DOHH2 (cell line): ENCODE results near the gene TPRG1L.

ENCODE experiments used
- H3F3A ChIP-seq: fragments of 200-600 bp; sonication (generic), shearing (Covaris generic); 2 replicates; pipeline ENCODE4 v1.6.0; 2016; ENCODE audit warnings: antibody characterized with exemption, mild to moderate bottlenecking; ENCODE audit not compliant: control insufficient read depth, insufficient read depth
- H3K27ac ChIP-seq: fragments of 200-600 bp; sonication (generic); 2 replicates; pipeline ENCODE4 v1.5.1; 2014; ENCODE audit warnings: low read depth, mild to moderate bottlenecking, low read length, moderate library complexity
- H3K27me3 ChIP-seq: fragments of 200-600 bp; sonication (generic); 2 replicates; pipeline ENCODE4 v1.6.1; 2014; ENCODE audit warnings: mild to moderate bottlenecking, low read length, mixed read lengths; ENCODE audit not compliant: control insufficient read depth
- H3K36me3 ChIP-seq: fragments of 200-600 bp; sonication (generic); 2 replicates; pipeline ENCODE4 v1.6.1; 2014; ENCODE audit warnings: mild to moderate bottlenecking, low read length, moderate library complexity, mixed read lengths; ENCODE audit not compliant: control insufficient read depth
- H3K4me1 ChIP-seq: fragments of 200-600 bp; sonication (generic); 2 replicates; pipeline ENCODE4 v1.6.1; 2014; ENCODE audit warnings: mild to moderate bottlenecking, low read length, mixed read lengths; ENCODE audit not compliant: control insufficient read depth
- H3K4me2 ChIP-seq: fragments of 200-600 bp; sonication (generic); 2 replicates; pipeline ENCODE4 v1.6.0; 2014; ENCODE audit warnings: mild to moderate bottlenecking, low read length, moderate library complexity
- H3K4me3 ChIP-seq: fragments of 200-600 bp; sonication (generic); 2 replicates; pipeline ENCODE4 v1.5.1; 2014; ENCODE audit warnings: mild to moderate bottlenecking, low read length, mixed read lengths
- H3K79me2 ChIP-seq: fragments of 200-600 bp; sonication (generic); 2 replicates; pipeline ENCODE4 v1.6.1; 2014; ENCODE audit warnings: mild to moderate bottlenecking, low read length, mixed read lengths; ENCODE audit not compliant: control insufficient read depth
- H3K9me2 ChIP-seq: fragments of 200-600 bp; sonication (generic); replicated peaks from 2 replicates; pipeline ENCODE4 v1.6.1; 2014; ENCODE audit warnings: mild to moderate bottlenecking, low read length, mixed read lengths; ENCODE audit not compliant: control insufficient read depth
- H3K9me3 ChIP-seq: fragments of 200-600 bp; sonication (generic); 2 replicates; pipeline ENCODE4 v1.6.1; 2014; ENCODE audit warnings: antibody characterized with exemption, low read length, mixed read lengths; ENCODE audit not compliant: control insufficient read depth, insufficient read depth
- H4K20me1 ChIP-seq: fragments of 200-600 bp; sonication (generic); 2 replicates; pipeline ENCODE4 v1.6.0; 2014; ENCODE audit warnings: low read depth, mild to moderate bottlenecking, antibody characterized with exemption, low read length, moderate library complexity; ENCODE audit not compliant: control insufficient read depth, insufficient read depth
- EZH2phosphoT487 ChIP-seq: fragments of 200-600 bp; sonication (generic); IDR thresholded peaks from 2 replicates; pipeline ENCODE4 v1.6.1; 2017; ENCODE audit warnings: borderline replicate concordance, mild to moderate bottlenecking, antibody characterized with exemption, low read length, moderate library complexity, mixed read lengths
- TF ChIP-seq, protein P1 (sequence below): fragments of 200-600 bp; sonication (generic); IDR thresholded peaks from one replicate; pipeline ENCODE4 v1.5.1; 2014; ENCODE audit warnings: antibody characterized with exemption, mild to moderate bottlenecking, low read depth, low read length; ENCODE audit not compliant: poor library complexity, severe bottlenecking

TPRG1L gene

DNA sequence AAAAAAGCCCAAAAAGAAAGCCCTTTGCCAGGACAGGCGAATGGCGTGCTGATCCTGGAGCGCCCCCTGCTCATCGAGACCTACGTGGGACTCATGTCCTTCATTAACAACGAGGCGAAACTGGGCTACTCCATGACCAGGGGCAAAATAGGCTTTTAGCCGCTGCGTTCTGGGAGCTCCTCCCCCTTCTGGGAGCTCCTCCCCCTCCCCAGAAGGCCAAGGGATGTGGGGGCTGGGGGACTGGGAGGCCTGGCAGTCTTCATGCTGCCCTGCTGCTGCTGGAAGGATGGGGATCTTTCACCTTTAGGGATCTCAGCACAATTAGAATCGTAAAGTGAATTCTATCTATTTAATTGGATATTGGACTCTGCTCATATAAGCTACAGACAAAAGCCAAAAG, 3.6 kb downstream of the TPRG1L start:
- no peaks in the 10 kb centered on the region for H3K9me2 ChIP-seq
- H3F3A ChIP-seq, result no peaks in the 10 kb centered on the region
- peaks cover 5% of the 10 kb centered on the region; the same call in 1 of the 2 replicates for H3K27me3 ChIP-seq
- no peaks in the 10 kb centered on the region for H4K20me1 ChIP-seq
- H3K9me3 ChIP-seq, result no peaks in the 10 kb centered on the region
- H3K4me1 ChIP-seq, result peaks cover 13% of the 10 kb centered on the region
- H3K4me2 ChIP-seq, result no peak overlapping the region
- no peak overlapping the region for H3K27ac ChIP-seq
- no peaks in the 10 kb centered on the region for H3K79me2 ChIP-seq
- peaks cover 16% of the 10 kb centered on the region for H3K36me3 ChIP-seq
- no peak overlapping the region for H3K4me3 ChIP-seq
- no peak for TF ChIP-seq EZH2phosphoT487
- TF ChIP-seq, protein P1, sequence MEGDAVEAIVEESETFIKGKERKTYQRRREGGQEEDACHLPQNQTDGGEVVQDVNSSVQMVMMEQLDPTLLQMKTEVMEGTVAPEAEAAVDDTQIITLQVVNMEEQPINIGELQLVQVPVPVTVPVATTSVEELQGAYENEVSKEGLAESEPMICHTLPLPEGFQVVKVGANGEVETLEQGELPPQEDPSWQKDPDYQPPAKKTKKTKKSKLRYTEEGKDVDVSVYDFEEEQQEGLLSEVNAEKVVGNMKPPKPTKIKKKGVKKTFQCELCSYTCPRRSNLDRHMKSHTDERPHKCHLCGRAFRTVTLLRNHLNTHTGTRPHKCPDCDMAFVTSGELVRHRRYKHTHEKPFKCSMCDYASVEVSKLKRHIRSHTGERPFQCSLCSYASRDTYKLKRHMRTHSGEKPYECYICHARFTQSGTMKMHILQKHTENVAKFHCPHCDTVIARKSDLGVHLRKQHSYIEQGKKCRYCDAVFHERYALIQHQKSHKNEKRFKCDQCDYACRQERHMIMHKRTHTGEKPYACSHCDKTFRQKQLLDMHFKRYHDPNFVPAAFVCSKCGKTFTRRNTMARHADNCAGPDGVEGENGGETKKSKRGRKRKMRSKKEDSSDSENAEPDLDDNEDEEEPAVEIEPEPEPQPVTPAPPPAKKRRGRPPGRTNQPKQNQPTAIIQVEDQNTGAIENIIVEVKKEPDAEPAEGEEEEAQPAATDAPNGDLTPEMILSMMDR, result no peak

DNA sequence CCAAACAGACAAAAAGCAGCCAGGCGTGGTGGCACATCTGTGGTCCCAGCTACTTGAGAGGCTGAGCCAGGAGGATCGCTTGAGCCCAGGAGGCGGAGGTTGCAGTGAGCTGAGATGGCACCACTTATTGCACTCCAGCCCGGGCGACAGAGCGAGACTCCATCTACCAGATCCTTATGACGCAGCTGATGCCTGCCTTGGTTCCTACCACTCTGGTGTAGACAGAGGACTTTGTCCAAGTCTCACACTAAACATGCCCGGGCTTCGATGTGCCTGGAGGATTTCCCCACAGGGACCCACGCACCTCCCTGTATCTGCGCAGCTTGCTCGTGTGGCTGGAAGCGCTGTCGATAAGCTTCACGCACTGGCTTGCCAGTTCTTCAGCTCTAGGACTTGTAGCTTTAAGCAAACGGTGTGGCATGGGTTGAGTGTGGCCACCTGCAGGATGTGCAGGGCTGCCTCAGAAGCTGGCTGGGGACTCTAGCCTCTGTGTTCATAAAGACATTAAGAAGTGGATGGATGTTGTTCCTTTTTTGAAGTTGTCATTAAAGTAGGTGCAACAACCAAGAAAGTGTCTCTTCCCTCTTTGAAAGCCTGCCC, 4.8 kb downstream of the TPRG1L start:
- Histone ChIP-seq H3K4me2 (no peak overlapping the region), H3K27ac (no peak overlapping the region), H3K4me1 (0 out of 2 replicates have a peak, but pooled peaks cover 6% of the 10 kb centered on the region), H3K9me2 (no peaks in the 10 kb centered on the region), H3K4me3 (no peak overlapping the region), H4K20me1 (no peaks in the 10 kb centered on the region), H3K79me2 (no peaks in the 10 kb centered on the region), H3K27me3 (no peaks in the 10 kb centered on the region), H3K36me3 (peaks cover 16% of the 10 kb centered on the region), H3K9me3 (no peaks in the 10 kb centered on the region), H3F3A (no peaks in the 10 kb centered on the region)
- TF ChIP-seq EZH2phosphoT487, result no peak
- TF ChIP-seq, protein P1, result no peak

DNA sequence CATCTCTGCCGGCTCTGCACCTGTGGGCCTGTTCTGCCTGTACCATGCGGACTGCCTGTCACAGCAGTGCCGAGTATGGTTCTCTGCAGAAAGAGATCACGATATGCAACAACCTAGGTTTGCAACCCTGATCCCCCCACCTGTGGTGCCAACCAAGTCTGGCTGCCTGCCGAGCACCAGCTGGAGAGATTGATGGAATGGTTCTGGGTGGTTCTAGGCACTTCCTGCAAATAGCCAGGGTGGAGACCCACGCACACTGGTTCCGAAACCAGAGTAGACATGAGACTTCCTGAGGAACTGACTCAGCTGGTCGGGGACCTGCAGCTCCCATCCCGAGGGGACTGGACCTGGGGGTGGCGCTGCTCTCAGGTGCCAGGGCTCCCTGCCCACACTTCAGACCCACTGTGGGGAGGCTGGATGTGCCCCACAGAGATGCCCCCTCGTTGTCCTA, 5.4 kb downstream of the TPRG1L start:
- Histone ChIP-seq H3K9me2 (no peaks in the 10 kb centered on the region), H3K27ac (no peak overlapping the region), H3K4me3 (no peak overlapping the region), H3K4me2 (no peak overlapping the region), H3K79me2 (no peaks in the 10 kb centered on the region), H3K4me1 (0 out of 2 replicates have a peak, but pooled peaks cover 6% of the 10 kb centered on the region), H3F3A (no peaks in the 10 kb centered on the region), H4K20me1 (no peaks in the 10 kb centered on the region), H3K27me3 (no peaks in the 10 kb centered on the region), H3K36me3 (peaks cover 21% of the 10 kb centered on the region), H3K9me3 (no peaks in the 10 kb centered on the region)
- TF ChIP-seq, protein P1, result no peak
- no peak for TF ChIP-seq EZH2phosphoT487
